ENCODE results near the gene SPSB2.

DNA sequence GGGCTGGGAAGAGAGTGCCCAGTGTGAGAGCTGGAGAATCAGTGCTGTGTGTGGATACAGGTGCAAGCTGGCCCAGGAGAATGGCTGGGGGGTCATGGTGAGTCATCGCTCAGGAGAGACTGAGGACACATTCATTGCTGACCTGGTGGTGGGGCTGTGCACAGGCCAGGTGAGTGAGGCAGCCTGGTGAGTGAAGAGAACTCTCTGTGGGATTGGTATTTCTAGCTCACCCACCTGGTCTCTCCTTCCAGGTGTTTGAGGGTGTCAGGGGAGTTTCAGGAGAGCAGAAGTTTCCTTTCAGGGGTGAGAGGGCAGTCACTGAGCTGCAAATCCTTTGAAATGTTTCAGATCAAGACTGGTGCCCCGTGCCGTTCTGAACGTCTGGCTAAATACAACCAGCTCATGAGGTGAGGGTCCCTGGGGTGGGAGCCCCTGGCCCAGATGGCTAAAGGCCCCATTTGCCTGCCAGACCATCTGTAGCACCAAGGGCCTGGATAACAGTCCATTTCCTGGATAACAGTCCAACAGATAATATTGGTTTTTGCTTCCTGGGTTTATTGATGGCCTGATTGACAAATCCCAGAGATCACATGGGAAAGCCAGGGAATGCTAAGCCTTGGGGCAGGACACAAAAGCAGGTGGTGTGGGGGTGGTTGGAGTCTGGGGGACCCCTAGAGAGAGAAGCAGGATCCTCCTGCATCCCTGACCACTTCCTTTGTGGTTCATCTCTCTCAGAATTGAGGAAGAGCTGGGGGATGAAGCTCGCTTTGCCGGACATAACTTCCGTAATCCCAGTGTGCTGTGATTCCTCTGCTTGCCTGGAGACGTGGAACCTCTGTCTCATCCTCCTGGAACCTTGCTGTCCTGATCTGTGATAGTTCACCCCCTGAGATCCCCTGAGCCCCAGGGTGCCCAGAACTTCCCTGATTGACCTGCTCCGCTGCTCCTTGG is 49.2 kb upstream of the SPSB2 start:
- no peak for TF ChIP-seq YY1 (IDR thresholded peaks at IDR 0.05; ENCODE audit: low read depth)
- TF ChIP-seq, protein P1, sequence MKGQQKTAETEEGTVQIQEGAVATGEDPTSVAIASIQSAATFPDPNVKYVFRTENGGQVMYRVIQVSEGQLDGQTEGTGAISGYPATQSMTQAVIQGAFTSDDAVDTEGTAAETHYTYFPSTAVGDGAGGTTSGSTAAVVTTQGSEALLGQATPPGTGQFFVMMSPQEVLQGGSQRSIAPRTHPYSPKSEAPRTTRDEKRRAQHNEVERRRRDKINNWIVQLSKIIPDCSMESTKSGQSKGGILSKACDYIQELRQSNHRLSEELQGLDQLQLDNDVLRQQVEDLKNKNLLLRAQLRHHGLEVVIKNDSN (IDR thresholded peaks at IDR 0.05), result no peak
- TF ChIP-seq RAD21 (IDR thresholded peaks at IDR 0.05; ENCODE audit: low read depth), result no peak
- TF ChIP-seq FOXM1 (IDR thresholded peaks at IDR 0.05; ENCODE audit: borderline replicate concordance, low read depth), result no peak
- TF ChIP-seq EGR1 (IDR thresholded peaks at IDR 0.05), result no peak
- no peak for TF ChIP-seq CEBPB (IDR thresholded peaks at IDR 0.05)
- TF ChIP-seq EP300 (IDR thresholded peaks at IDR 0.05; ENCODE audit: borderline replicate concordance), result no peak
